ENCODE measurements around the gene C10orf71. TPM values are rescaled to one million over a fixed set of nuclear protein-coding genes. Genes with fewer than 3 reads are reported as not detected.

C10orf71 gene
- total RNA-seq, 3 donors from 2014 or later: not detected

DNA sequence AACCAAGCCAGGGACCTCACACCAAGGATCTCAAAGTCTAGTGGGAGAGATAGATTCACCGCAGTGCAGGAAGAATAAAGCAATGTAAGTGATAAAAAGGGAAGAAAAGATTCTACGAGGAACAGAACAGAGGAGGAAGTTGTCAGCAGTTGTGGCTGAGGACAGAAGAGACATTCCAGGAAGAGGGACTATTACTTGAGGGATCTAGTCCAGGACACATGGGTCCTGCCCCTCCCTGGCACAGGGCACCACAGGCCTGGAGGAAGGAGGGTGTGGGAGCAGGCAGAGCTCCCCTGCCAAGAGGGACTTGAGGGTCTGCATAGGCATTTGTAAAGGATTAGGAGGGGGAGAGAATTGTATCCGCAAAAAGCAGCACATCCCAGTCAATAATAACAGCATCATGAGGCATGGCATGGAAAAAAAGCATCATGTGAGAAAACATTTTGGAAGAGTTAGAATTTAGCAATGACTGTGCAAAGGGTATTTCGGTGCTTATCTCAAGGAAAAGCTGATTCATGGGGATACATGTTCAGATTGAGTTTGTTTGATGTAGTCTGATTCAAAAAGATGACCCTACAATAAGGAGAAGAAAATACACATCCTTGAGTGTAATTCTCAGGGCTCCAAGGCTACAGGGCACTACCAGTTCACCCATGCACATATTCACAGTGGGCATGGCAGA lies 12.7 kb downstream of the C10orf71 start:
- intact Hi-C loops (cut with DNase I; ENCODE audit: low total_unique reads): no loop called here

DNA sequence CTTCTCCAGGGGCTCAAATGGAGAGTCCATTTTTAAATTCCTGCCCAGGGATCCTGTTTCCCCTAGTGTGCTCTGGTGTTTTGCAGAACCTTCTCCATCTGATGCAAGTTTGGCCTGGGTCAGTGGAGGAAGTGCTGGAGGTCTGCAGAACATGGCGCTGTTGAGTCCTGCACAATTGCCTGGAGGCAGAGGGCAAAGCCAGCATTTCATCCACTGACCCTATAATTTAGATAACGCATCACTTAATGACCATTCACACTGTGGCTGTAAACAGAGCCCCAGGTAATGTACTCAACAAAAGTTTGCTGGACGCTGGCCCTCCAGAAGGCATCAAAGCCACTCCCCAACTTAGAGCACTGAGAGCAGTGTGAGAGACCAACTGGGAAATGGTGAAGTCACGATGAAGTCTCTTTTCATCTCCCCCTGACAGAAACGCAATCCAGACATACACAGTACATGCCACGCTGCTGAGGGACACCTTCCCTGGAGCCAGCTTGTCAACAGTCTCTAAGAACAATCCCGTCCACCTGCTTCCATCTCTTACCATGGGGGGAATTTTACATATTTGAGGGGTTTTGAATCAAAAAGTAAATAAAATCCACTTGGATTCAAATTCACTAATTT lies 13.4 kb downstream of the C10orf71 start:
- Histone ChIP-seq H3K27ac (no peak overlapping the region), H3K4me3 (no peak overlapping the region), H3K9me3 (peaks cover 0 to 6% of the 10 kb centered on the region in 2 donors), H3K36me3 (no peaks in the 10 kb centered on the region), H3K27me3 (no peaks in the 10 kb centered on the region), H3K4me1 (no peaks in the 10 kb centered on the region)
- no peak for DNase-seq (ENCODE audit: low spot score in 2 of 2)
- no peak for TF ChIP-seq POLR2AphosphoS5 (IDR thresholded peaks at IDR 0.05)
- TF ChIP-seq POLR2A (IDR thresholded peaks at IDR 0.05): no peak
- TF ChIP-seq, protein P1, sequence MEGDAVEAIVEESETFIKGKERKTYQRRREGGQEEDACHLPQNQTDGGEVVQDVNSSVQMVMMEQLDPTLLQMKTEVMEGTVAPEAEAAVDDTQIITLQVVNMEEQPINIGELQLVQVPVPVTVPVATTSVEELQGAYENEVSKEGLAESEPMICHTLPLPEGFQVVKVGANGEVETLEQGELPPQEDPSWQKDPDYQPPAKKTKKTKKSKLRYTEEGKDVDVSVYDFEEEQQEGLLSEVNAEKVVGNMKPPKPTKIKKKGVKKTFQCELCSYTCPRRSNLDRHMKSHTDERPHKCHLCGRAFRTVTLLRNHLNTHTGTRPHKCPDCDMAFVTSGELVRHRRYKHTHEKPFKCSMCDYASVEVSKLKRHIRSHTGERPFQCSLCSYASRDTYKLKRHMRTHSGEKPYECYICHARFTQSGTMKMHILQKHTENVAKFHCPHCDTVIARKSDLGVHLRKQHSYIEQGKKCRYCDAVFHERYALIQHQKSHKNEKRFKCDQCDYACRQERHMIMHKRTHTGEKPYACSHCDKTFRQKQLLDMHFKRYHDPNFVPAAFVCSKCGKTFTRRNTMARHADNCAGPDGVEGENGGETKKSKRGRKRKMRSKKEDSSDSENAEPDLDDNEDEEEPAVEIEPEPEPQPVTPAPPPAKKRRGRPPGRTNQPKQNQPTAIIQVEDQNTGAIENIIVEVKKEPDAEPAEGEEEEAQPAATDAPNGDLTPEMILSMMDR (IDR thresholded peaks at IDR 0.05): no peak
- intact Hi-C loops (cut with DNase I; ENCODE audit: low total_unique reads): no loop called here

More for the DNA sequence above, 12.7 kb downstream of the C10orf71 start:
- Histone ChIP-seq H3K27me3 (no peaks in the 10 kb centered on the region), H3K36me3 (no peaks in the 10 kb centered on the region), H3K4me1 (no peaks in the 10 kb centered on the region), H3K9me3 (peaks cover 0 to 6% of the 10 kb centered on the region in 2 donors), H3K27ac (no peak overlapping the region), H3K4me3 (no peak overlapping the region)
- no peak for DNase-seq (ENCODE audit: low spot score in 2 of 2)
- TF ChIP-seq POLR2A (IDR thresholded peaks at IDR 0.05) (no peak), POLR2AphosphoS5 (IDR thresholded peaks at IDR 0.05) (no peak)
- TF ChIP-seq, protein P1 (IDR thresholded peaks at IDR 0.05): no peak

DNA sequence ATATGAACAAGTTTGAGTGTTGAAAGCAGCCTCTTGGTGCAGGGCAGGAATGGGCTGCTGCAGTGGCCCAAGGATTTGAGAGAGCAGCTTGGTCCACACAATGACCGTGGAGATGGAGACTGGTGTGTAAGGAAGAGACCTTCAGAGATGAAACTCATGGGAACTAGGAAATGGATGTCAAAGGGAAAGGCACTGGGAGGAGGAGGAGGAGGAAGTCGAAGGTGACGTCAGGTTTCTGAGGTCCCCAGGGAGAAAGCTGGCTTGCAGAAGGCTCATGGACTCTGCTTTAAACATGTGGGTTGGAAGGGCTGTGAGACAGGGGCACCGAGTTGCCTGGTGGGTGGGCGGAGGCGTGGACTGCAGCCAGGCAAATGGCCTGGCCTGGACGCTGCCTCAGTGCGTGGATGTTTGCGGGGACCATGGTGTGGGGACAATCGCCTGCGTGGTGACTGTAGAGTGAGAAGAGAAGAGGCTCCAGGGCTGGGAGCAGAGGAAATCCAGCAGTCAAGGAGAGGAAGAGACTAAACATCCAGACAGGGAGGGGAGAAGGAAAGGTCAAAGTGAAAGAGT lies 14.6 kb downstream of the C10orf71 start:
- H3K36me3 ChIP-seq: no peaks in the 10 kb centered on the region
- H3K4me3 ChIP-seq: no peak overlapping the region
- H3K27ac ChIP-seq: no peak overlapping the region
- TF ChIP-seq POLR2AphosphoS5 (IDR thresholded peaks at IDR 0.05): no peak
- TF ChIP-seq, protein P1 (IDR thresholded peaks at IDR 0.05): no peak
- H3K27me3 ChIP-seq: no peaks in the 10 kb centered on the region
- H3K4me1 ChIP-seq: no peaks in the 10 kb centered on the region
- intact Hi-C loops (cut with DNase I; ENCODE audit: low total_unique reads): no loop called here
- DNase-seq (ENCODE audit: low spot score in 2 of 2): no peak
- peaks cover 0 to 6% of the 10 kb centered on the region in 2 donors for H3K9me3 ChIP-seq

DNA sequence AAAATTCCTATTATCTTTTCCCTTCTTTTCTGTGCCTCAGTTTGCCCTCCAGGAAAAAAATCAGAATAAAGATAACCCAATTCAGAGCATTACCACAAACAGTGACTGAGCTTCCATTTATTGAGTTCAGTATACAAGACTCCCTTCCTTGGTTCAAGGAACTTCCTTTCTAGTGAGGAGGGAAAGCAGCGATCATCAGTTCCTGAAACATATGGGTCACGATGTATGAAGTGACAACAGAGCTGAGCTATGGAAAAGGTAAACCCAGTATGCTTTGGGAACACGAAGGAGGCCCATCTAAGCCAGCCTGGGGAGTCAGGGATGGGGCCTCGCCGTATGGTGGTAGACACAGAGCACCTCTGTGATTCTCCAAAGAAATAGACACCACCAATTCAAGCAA lies 15.8 kb downstream of the C10orf71 start:
- Histone ChIP-seq H3K27me3 (no peaks in the 10 kb centered on the region), H3K36me3 (no peaks in the 10 kb centered on the region), H3K4me1 (no peaks in the 10 kb centered on the region), H3K9me3 (no peaks in the 10 kb centered on the region), H3K4me3 (no peak overlapping the region), H3K27ac (no peak overlapping the region)
- intact Hi-C loops (cut with DNase I; ENCODE audit: low total_unique reads): no loop called here
- TF ChIP-seq POLR2AphosphoS5 (IDR thresholded peaks at IDR 0.05) (no peak), POLR2A (IDR thresholded peaks at IDR 0.05) (no peak)
- TF ChIP-seq, protein P1 (IDR thresholded peaks at IDR 0.05): no peak
- DNase-seq (ENCODE audit: low spot score in 2 of 2): no peak

DNA sequence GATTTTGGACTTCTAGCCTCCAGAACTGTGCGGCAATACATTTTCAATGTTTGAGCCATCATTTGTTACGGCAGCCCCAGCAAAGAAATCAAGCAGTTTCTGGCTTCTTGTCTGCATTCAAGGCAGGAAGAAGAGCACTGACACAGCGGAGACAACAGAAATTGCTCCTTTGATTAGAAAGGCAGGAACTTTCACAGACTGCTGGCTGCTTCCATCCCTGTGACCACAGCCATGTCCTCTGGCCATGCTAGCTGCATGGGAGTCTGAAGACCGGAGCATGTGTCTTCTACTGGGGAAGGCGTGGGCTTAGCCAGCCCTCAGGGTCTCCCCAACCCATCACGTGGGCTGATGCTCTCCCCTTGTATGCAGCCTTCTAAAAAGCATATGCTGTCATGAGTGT lies 19.1 kb downstream of the C10orf71 start:
- no peak for DNase-seq (ENCODE audit: low spot score in 2 of 2)
- Histone ChIP-seq H3K36me3 (no peaks in the 10 kb centered on the region), H3K4me3 (no peak overlapping the region), H3K9me3 (no peaks in the 10 kb centered on the region), H3K27me3 (peaks cover 0 to under 1% of the 10 kb centered on the region in 2 donors), H3K4me1 (no peaks in the 10 kb centered on the region), H3K27ac (no peak overlapping the region)
- intact Hi-C loops (cut with DNase I; ENCODE audit: low total_unique reads): no loop called here
- TF ChIP-seq POLR2AphosphoS5 (IDR thresholded peaks at IDR 0.05) (no peak), POLR2A (IDR thresholded peaks at IDR 0.05) (no peak)
- TF ChIP-seq, protein P1 (IDR thresholded peaks at IDR 0.05): no peak

Measured in breast epithelium (tissue), 4 donors.